Fibroblast of lung (primary cell): ENCODE data around the gene OTUB1.

Source experiments
- EZH2 ChIP-seq: IDR thresholded peaks from 2 replicates; pipeline ENCODE4 v1.5.1; 2012; ENCODE audit warnings: low read length, control low read depth, mild to moderate bottlenecking; ENCODE audit errors: missing control alignments
- TF ChIP-seq, protein P1 (sequence below), 2 donors: IDR thresholded peaks in 1 of 2; conservative IDR thresholded peaks in 1 of 2; 1 replicate in 1 of 2; 2 replicates in 1 of 2; pipeline ENCODE4 v1.5.1; 2011 to 2012; ENCODE audit warnings: low read length in 2 of 2, control low read depth in 1 of 2, inconsistent platforms in 1 of 2, low read depth in 1 of 2, mild to moderate bottlenecking in 1 of 2

DNA sequence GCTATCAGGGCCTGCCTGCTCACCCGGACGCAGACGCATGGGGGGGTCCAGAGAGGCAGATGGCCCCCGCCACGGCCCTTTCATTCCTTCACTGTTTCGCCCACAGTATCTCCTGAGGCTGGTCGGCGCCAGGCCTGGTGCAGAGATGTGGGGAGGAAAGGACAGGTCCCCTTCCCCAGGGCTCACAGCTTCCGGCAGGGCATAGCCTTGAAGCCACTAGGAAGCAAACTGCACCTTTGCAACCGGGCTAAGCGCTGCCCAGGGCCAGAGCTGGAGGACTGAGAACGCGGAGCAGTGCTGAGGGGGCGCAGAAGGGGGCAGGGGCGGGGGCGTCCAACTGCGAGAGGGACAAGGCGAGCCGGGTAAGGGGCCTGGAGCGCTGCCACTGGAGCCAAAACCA, 29.3 kb downstream of the OTUB1 start:
- TF ChIP-seq, protein P1, sequence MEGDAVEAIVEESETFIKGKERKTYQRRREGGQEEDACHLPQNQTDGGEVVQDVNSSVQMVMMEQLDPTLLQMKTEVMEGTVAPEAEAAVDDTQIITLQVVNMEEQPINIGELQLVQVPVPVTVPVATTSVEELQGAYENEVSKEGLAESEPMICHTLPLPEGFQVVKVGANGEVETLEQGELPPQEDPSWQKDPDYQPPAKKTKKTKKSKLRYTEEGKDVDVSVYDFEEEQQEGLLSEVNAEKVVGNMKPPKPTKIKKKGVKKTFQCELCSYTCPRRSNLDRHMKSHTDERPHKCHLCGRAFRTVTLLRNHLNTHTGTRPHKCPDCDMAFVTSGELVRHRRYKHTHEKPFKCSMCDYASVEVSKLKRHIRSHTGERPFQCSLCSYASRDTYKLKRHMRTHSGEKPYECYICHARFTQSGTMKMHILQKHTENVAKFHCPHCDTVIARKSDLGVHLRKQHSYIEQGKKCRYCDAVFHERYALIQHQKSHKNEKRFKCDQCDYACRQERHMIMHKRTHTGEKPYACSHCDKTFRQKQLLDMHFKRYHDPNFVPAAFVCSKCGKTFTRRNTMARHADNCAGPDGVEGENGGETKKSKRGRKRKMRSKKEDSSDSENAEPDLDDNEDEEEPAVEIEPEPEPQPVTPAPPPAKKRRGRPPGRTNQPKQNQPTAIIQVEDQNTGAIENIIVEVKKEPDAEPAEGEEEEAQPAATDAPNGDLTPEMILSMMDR (conservative IDR thresholded peaks at IDR 0.05 in 1 of 2, IDR thresholded peaks at IDR 0.05 in 1 of 2; ENCODE audit: low read depth in 1 of 2, low read length in 2 of 2) = no peak
- no peak for TF ChIP-seq EZH2
